Dermis microvascular lymphatic vessel endothelial cell (primary cell): ENCODE results near the gene DLL1. TPM values are rescaled to one million over a fixed set of nuclear protein-coding genes. Genes with fewer than 3 reads are reported as not detected.

Experiments
- DNase-seq, 2 donors: peaks; one replicate each; pipeline versions ENCODE4 v3.0.0 to v3.0.0-alpha.2; 2010; ENCODE audit warnings: low read depth in 2 of 2
- total RNA-seq: library from RNA; depleted of rRNA; stranded (reverse); fragments of >200 nt; gene quantifications from 2 replicates; pipeline ENCODE4 v1.2.1, GENCODE V29; 2014

The DLL1 gene
- total RNA-seq, 1 donor from 2014 or later: 2.6 TPM

- DNase-seq: no peak
Measured at GRCh38 chr6:170233286-170234205, 57.3 kb downstream of the DLL1 start.

Other genes with a start within 250 kb of the DLL1 start
- 9.0 and 13.1 TPM in 2 replicates for gene FAM120B, start 15.7 kb upstream of the DLL1 start, total RNA-seq